Left lung (tissue), 10 donors: Measurements from ENCODE around the gene PLEKHG4. TPM values are rescaled to one million over a fixed set of nuclear protein-coding genes. Genes with fewer than 3 reads are reported as not detected.

Experiments used
- ATAC-seq: fragments of 200-7000 bp; cut with Tn5 transposase; one replicate; pipeline ENCODE4 v1.9.1; 2020; ENCODE audit warnings: moderate library complexity
- DNase-seq, 4 donors: peaks; one replicate each; pipeline ENCODE4 v3.0.0-alpha.2; 2013 to 2020
- H3K27ac ChIP-seq, 2 donors: fragments of 200-600 bp; sonication (generic) in 1 of 2; one replicate each; pipeline versions ENCODE4 v1.5.0 to v1.8.0; 2020 to 2021
- H3K27me3 ChIP-seq, 2 donors: fragments of 200-600 bp; sonication (generic) in 1 of 2; one replicate each; pipeline versions ENCODE4 v1.5.0 to v1.8.0; 2020 to 2021
- H3K36me3 ChIP-seq, 2 donors: fragments of 200-600 bp; sonication (generic) in 1 of 2; one replicate each; pipeline versions ENCODE4 v1.5.0 to v1.8.0; 2020 to 2021
- H3K4me1 ChIP-seq, 2 donors: fragments of 200-600 bp; one replicate each; pipeline ENCODE4 v1.8.0; 2021
- H3K4me3 ChIP-seq, 2 donors: fragments of 200-600 bp; sonication (generic) in 1 of 2; one replicate each; pipeline versions ENCODE4 v1.5.0 to v1.8.0; 2020 to 2021; ENCODE audit warnings: mild to moderate bottlenecking in 1 of 2
- H3K9me3 ChIP-seq, 2 donors: fragments of 200-600 bp; sonication (generic) in 1 of 2; one replicate each; pipeline versions ENCODE4 v1.5.0 to v1.8.0; 2020 to 2021
- intact Hi-C, 2 donors: fragments of 100-400 bp; cut with DNase I; formaldehyde crosslinking; loops; one replicate each; pipeline versions ENCODE4 v1.11.2 to v1.14.2; 2022
- polyA plus RNA-seq, 6 donors: library from polyadenylated mRNA; unstranded; fragments of 120-200 nt; gene quantifications; one replicate each; pipeline ENCODE4 v1.2.1, GENCODE V29; 2013; ENCODE audit not compliant: insufficient read length in 6 of 6
- total RNA-seq, 2 donors: library from RNA; stranded (reverse); fragmentation: NEBNext Ultra II Directional; extraction: Animal tissue kit (Norgen Biotek cat#: 25700); gene quantifications; one replicate each; pipeline ENCODE4 v1.2.1, GENCODE V29; 2021
- TF ChIP-seq, protein P1 (sequence below), 2 donors: fragments of 200-600 bp; sonication (generic) in 1 of 2; IDR thresholded peaks; one replicate each; pipeline versions ENCODE4 v1.5.0 to v1.8.0; 2021; ENCODE audit warnings: antibody characterized with exemption in 2 of 2
- donor health status: DM: no; HTN: yes; CAD: no.
- donor health status: DM: no; HTN: no; CAD: no.

PLEKHG4 gene
- total and polyA plus RNA-seq, 8 donors: 24.9 to 40.3 (median 33.7) TPM

DNA sequence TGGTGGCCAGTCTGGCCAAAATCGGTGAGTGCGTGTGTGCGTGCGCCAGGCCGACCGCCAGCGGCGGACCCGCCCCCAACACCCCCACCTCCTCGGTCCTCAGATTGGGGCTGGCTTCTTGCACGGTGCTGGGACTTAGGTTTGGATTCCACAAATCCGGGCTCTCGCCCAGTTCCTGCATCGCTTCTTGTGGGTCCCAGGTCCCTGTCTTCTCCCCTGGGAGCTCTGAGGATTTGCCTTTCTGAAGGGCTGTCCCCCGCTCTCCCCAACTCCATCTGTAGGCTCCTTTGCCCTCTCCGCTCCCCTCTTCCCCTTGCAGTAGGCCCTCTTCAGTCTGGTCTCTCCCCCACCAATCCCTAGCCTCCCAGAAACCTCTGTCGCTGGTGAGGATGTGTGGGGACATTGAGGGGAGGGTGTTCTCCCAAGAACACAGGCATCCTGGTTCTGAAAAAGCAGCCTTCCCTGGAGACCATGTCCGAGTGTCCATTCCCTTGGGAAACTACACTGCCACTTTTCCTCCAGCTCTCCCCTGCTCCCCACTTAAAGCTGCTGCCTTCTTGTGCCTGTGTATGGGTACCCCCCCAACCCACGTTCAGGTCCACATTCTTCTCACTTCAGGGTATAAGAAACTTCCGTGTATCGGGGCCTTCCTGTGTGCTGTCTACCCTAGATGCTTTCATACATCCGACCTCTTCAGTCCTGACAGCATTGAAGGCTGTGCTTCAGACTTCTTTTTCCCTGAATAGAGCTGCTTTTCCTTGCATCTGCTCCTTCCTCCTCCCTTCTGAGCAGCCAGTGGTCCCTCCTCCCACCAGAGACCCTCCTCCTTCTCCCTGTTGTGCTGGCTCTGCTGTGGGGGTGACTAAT is 29.9 kb upstream of the PLEKHG4 start:
- Histone ChIP-seq H3K9me3 (no peaks in the 10 kb centered on the region), H3K27ac (no peak overlapping the region), H3K4me3 (peak overlapping the region; percentile 48 to 81), H3K4me1 (peaks cover 27 to 38% of the 10 kb centered on the region in 2 donors), H3K27me3 (peaks cover 0 to 34% of the 10 kb centered on the region in 2 donors), H3K36me3 (no peaks in the 10 kb centered on the region)
- intact Hi-C loops: no loop called here
- TF ChIP-seq, protein P1, sequence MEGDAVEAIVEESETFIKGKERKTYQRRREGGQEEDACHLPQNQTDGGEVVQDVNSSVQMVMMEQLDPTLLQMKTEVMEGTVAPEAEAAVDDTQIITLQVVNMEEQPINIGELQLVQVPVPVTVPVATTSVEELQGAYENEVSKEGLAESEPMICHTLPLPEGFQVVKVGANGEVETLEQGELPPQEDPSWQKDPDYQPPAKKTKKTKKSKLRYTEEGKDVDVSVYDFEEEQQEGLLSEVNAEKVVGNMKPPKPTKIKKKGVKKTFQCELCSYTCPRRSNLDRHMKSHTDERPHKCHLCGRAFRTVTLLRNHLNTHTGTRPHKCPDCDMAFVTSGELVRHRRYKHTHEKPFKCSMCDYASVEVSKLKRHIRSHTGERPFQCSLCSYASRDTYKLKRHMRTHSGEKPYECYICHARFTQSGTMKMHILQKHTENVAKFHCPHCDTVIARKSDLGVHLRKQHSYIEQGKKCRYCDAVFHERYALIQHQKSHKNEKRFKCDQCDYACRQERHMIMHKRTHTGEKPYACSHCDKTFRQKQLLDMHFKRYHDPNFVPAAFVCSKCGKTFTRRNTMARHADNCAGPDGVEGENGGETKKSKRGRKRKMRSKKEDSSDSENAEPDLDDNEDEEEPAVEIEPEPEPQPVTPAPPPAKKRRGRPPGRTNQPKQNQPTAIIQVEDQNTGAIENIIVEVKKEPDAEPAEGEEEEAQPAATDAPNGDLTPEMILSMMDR (IDR thresholded peaks at IDR 0.05): no peak
- ATAC-seq (no peak), DNase-seq (peak in 1 of 4 donors; percentile 32)

DNA sequence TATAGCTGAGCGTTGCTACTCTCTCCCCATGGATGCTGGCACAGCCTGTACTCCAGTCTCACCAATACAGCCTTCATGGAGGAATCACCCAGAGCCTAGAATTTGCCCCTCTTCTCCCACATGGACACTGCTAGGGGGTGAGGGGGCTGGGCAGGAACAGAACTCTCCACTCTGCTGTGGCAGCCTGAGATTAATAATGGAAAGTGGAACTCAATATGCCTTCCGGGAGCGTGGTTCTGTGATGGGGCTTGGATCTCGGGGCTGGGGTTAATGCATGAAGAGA is 29.3 kb upstream of the PLEKHG4 start:
- no peak for ATAC-seq
- Histone ChIP-seq H3K36me3 (no peaks in the 10 kb centered on the region), H3K27me3 (peaks cover 0 to 34% of the 10 kb centered on the region in 2 donors), H3K9me3 (no peaks in the 10 kb centered on the region), H3K4me3 (no peak overlapping the region), H3K4me1 (peaks cover 21 to 32% of the 10 kb centered on the region in 2 donors), H3K27ac (no peak overlapping the region)
- intact Hi-C loops: no loop called here
- DNase-seq: no peak
- TF ChIP-seq, protein P1 (IDR thresholded peaks at IDR 0.05): no peak

DNA sequence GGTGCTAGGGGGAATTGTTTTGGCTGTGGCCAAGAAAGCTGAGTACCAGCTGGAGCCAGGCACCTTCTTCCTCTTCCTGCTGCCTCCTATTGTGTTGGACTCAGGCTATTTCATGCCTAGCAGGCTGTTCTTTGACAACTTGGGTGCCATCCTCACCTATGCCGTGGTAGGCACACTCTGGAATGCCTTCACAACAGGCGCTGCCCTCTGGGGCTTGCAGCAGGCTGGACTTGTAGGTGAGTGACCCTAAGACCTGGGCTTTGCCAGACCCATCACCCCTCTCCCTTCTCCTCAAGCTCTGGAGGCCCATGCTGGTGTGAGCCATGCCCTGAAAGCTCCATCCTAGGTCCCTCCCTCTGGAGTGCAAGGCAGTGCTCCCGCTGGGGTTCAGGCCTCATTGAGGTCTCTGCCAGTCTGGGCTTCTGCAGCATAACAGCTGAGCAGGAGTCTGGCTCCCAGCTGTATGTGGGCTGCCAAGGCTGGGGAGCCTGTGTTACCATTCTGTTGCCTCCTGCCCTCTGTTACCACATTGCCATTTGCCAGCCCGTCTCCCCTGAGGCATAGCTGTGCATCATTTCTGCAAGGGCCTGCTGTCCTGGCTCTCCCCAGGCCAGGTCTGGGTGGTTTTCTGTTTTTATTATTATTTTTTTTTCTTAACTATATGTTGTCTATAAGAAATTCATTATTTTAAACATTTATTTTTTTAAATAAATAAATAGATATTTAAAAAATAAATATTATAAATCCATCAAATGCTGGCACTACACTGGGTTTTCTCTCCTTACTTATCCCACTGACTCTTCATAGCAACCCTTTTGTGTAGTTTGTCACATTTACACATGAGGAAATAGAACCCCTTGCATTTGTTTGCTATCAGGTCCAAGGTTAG is 26.5 kb upstream of the PLEKHG4 start:
- peaks cover 10 to 16% of the 10 kb centered on the region in 2 donors for H3K4me1 ChIP-seq
- H3K27me3 ChIP-seq: peaks cover 0 to 33% of the 10 kb centered on the region in 2 donors
- ATAC-seq: no peak
- H3K9me3 ChIP-seq: no peaks in the 10 kb centered on the region
- TF ChIP-seq, protein P1 (IDR thresholded peaks at IDR 0.05): no peak
- no peak overlapping the region for H3K27ac ChIP-seq
- H3K4me3 ChIP-seq: no peak overlapping the region
- intact Hi-C loops: no loop called here
- H3K36me3 ChIP-seq: no peaks in the 10 kb centered on the region
- DNase-seq: no peak

DNA sequence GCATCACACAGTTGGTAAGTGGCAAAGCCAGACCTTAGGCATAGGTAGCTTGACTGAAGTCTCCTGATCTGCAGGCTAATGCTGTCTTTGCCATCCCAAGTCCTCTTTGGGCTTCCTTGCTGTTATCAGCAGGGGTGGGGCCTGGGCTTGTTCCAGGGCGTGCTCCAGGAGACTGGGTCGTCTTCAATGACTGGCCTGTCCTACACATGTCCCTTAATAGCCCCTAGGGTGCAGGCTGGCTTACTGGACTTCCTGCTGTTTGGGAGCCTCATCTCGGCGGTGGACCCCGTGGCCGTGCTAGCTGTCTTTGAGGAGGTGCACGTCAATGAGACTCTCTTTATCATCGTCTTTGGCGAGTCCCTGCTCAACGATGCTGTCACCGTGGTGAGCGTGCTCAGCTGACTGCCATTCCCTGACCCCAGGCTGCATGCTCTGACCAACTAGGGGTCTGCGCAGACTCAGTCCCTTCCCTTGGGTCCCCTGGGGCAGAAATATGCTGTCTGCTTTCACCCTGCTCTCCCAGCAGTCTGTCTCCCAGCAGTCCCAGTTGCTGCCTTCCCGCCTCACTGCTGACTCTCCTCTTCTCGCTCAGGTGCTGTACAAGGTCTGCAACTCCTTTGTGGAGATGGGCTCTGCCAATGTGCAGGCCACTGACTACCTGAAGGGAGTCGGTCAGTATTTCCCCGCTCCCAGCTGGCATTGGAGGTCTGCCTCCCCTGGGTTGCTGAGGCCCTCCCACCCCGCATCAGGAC is 24.4 kb upstream of the PLEKHG4 start:
- intact Hi-C loops: no loop called here
- DNase-seq (no peak), ATAC-seq (no peak)
- Histone ChIP-seq H3K4me3 (no peak overlapping the region), H3K27me3 (peaks cover 0 to 12% of the 10 kb centered on the region in 2 donors), H3K9me3 (no peaks in the 10 kb centered on the region), H3K4me1 (no peaks in the 10 kb centered on the region), H3K36me3 (no peaks in the 10 kb centered on the region), H3K27ac (no peak overlapping the region)
- TF ChIP-seq, protein P1 (IDR thresholded peaks at IDR 0.05): no peak
